GM18909 (cell line): ENCODE results near the gene LYRM2.
A peak's percentile ranks its signal among the peaks of the same experiment; 100 is the strongest.
"Not testable (repeated sequence)": the region's sequence is repeated elsewhere in the genome, so short reads cannot be mapped to it uniquely, and the experiment has no call there.

Source experiments
- ATAC-seq: cut with Tn5 transposase; IDR thresholded peaks from one replicate; pipeline ENCODE4 v1.9.1; 2021; ENCODE audit warnings: mild to moderate bottlenecking; ENCODE audit not compliant: unreplicated experiment, poor library complexity

LYRM2 gene

GRCh38 chr6:89650579-89650978, 12.0 kb upstream of the LYRM2 start:
- no peak for ATAC-seq

- no peak for ATAC-seq
Measured at GRCh38 chr6:89649682-89650081, 11.1 kb upstream of the LYRM2 start.

- ATAC-seq: no peak
Measured at GRCh38 chr6:89644864-89645263, 6.3 kb upstream of the LYRM2 start.

- ATAC-seq: no peak
Measured at GRCh38 chr6:89643406-89643805, 4.9 kb upstream of the LYRM2 start.

- ATAC-seq: no peak
Measured at GRCh38 chr6:89642956-89643355, 4.4 kb upstream of the LYRM2 start.

- not testable (repeated sequence) for ATAC-seq
Measured at GRCh38 chr6:89641581-89641980, 3.0 kb upstream of the LYRM2 start.

- ATAC-seq: no peak
Measured at GRCh38 chr6:89640804-89641203, 2.3 kb upstream of the LYRM2 start.

GRCh38 chr6:89637960-89638319, 607 bp downstream of the LYRM2 start:
- ATAC-seq: no peak

GRCh38 chr6:89636412-89636811, 2.1 kb downstream of the LYRM2 start:
- ATAC-seq: not testable (repeated sequence)

GRCh38 chr6:89630488-89630887, 8.1 kb downstream of the LYRM2 start:
- ATAC-seq: no peak

GRCh38 chr6:89623749-89624148, 14.8 kb downstream of the LYRM2 start:
- no peak for ATAC-seq

- no peak for ATAC-seq
Measured at GRCh38 chr6:89619567-89619966, 19.0 kb downstream of the LYRM2 start.

GRCh38 chr6:89618026-89618425, 20.5 kb downstream of the LYRM2 start:
- no peak for ATAC-seq

GRCh38 chr6:89616531-89616930, 22.0 kb downstream of the LYRM2 start:
- no peak for ATAC-seq

GRCh38 chr6:89615882-89616281, 22.7 kb downstream of the LYRM2 start:
- ATAC-seq: no peak

- no peak for ATAC-seq
Measured at GRCh38 chr6:89613790-89614189, 24.8 kb downstream of the LYRM2 start.

- ATAC-seq: no peak
Measured at GRCh38 chr6:89612121-89612520, 26.4 kb downstream of the LYRM2 start.

GRCh38 chr6:89611666-89612065, 26.9 kb downstream of the LYRM2 start:
- no peak for ATAC-seq

- peak; percentile 66 for ATAC-seq
Measured at GRCh38 chr6:89610149-89610642, 28.4 kb downstream of the LYRM2 start.

GRCh38 chr6:89605861-89606260, 32.7 kb downstream of the LYRM2 start:
- ATAC-seq: no peak

GRCh38 chr6:89604653-89605052, 33.9 kb downstream of the LYRM2 start:
- ATAC-seq: no peak

GRCh38 chr6:89602166-89602565, 36.4 kb downstream of the LYRM2 start:
- no peak for ATAC-seq

- no peak for ATAC-seq
Measured at GRCh38 chr6:89599727-89600126, 38.8 kb downstream of the LYRM2 start.
